ENCODE results near the gene PICALM.

- no peak for TF ChIP-seq CTCF (IDR thresholded peaks at IDR 0.05 in 2 of 3, conservative IDR thresholded peaks at IDR 0.05 in 1 of 3; ENCODE audit: control insufficient read depth in 2 of 3, extremely low read depth in 1 of 3, insufficient read depth in 1 of 3, low read depth in 3 of 3, low read length in 3 of 3)
- no peak for TF ChIP-seq PML (IDR thresholded peaks at IDR 0.05; ENCODE audit: low read length)
- TF ChIP-seq MAX (IDR thresholded peaks at IDR 0.05; ENCODE audit: low read depth, low read length) = no peak
- TF ChIP-seq POLR2A (IDR thresholded peaks at IDR 0.05; ENCODE audit: low read depth, low read length) = no peak
- TF ChIP-seq NBN (IDR thresholded peaks at IDR 0.05) = no peak
- no peak for TF ChIP-seq HDGF (IDR thresholded peaks at IDR 0.05)
- TF ChIP-seq POU2F2 (IDR thresholded peaks at IDR 0.05; ENCODE audit: borderline replicate concordance, low read depth, low read length) = no peak
- no peak for TF ChIP-seq PRDM15 (CRISPR knock-in tag; IDR thresholded peaks at IDR 0.05)
- no peak for TF ChIP-seq EZH2 (IDR thresholded peaks at IDR 0.05; ENCODE audit: borderline replicate concordance, control insufficient read depth, low read depth, low read length)
- no peak for TF ChIP-seq RAD21 (IDR thresholded peaks at IDR 0.05; ENCODE audit: insufficient read depth, low read depth, low read length)
- TF ChIP-seq EP300 (IDR thresholded peaks at IDR 0.05; ENCODE audit: borderline replicate concordance in 1 of 2, control insufficient read depth in 1 of 2, low read depth in 2 of 2, low read length in 2 of 2) = no peak
- TF ChIP-seq KDM1A (IDR thresholded peaks at IDR 0.05; ENCODE audit: borderline replicate concordance) = no peak
- TF ChIP-seq ZSCAN29 (IDR thresholded peaks at IDR 0.05) = no peak
- TF ChIP-seq FOS (IDR thresholded peaks at IDR 0.05; ENCODE audit: borderline replicate concordance, extremely low read depth, insufficient read length) = no peak
Measured at GRCh38 chr11:85939099-85940015, 129.5 kb downstream of the PICALM start.

Data from GM12878 (cell line).